HEK293T (cell line): ENCODE data around the gene RAD51B.

Experiments
- BHLHE40 ChIP-seq: fragments of 450-650 bp; IDR thresholded peaks from 2 replicates; pipeline ENCODE4 v1.6.1; 2016; ENCODE audit warnings: mild to moderate bottlenecking, moderate library complexity, borderline replicate concordance
- CTBP1 ChIP-seq: fragments of 450-650 bp; IDR thresholded peaks from 2 replicates; pipeline ENCODE4 v1.6.1; 2016; ENCODE audit warnings: borderline replicate concordance
- ELF4 ChIP-seq: fragments of 450-650 bp; IDR thresholded peaks from 2 replicates; pipeline ENCODE4 v1.6.1; 2017; ENCODE audit warnings: antibody characterized with exemption
- FOXA1 ChIP-seq: fragments of 450-650 bp; IDR thresholded peaks from 2 replicates; pipeline ENCODE4 v1.6.1; 2016; ENCODE audit warnings: mild to moderate bottlenecking
- FOXK2 ChIP-seq: fragments of 450-650 bp; IDR thresholded peaks from 2 replicates; pipeline ENCODE4 v1.6.1; 2016; ENCODE audit warnings: mild to moderate bottlenecking
- L3MBTL2 ChIP-seq: fragments of 450-650 bp; conservative IDR thresholded peaks from 2 replicates; pipeline ENCODE4 v1.6.1; 2016; ENCODE audit warnings: mild to moderate bottlenecking
- LEF1 ChIP-seq: fragments of 450-650 bp; IDR thresholded peaks from 2 replicates; pipeline ENCODE4 v1.6.1; 2017; ENCODE audit warnings: mild to moderate bottlenecking, borderline replicate concordance
- SP1 ChIP-seq: fragments of 450-650 bp; IDR thresholded peaks from 2 replicates; pipeline ENCODE4 v1.6.1; 2017
- SUZ12 ChIP-seq: fragments of 450-650 bp; IDR thresholded peaks from 2 replicates; pipeline ENCODE4 v1.6.1; 2016; ENCODE audit warnings: mild to moderate bottlenecking
- TF ChIP-seq, protein P1 (sequence below): fragments of 450-650 bp; IDR thresholded peaks from 2 replicates; pipeline ENCODE4 v1.6.1; 2016

- TF ChIP-seq LEF1 = no peak
- no peak for TF ChIP-seq FOXA1
- TF ChIP-seq, protein P1, sequence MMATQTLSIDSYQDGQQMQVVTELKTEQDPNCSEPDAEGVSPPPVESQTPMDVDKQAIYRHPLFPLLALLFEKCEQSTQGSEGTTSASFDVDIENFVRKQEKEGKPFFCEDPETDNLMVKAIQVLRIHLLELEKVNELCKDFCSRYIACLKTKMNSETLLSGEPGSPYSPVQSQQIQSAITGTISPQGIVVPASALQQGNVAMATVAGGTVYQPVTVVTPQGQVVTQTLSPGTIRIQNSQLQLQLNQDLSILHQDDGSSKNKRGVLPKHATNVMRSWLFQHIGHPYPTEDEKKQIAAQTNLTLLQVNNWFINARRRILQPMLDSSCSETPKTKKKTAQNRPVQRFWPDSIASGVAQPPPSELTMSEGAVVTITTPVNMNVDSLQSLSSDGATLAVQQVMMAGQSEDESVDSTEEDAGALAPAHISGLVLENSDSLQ = no peak
- TF ChIP-seq BHLHE40 = no peak
- TF ChIP-seq ELF4 = no peak
- TF ChIP-seq FOXK2 = no peak
- TF ChIP-seq SP1 = no peak
- TF ChIP-seq CTBP1 = no peak
- TF ChIP-seq L3MBTL2 = no peak
- TF ChIP-seq SUZ12 = no peak
Measured at GRCh38 chr14:68666899-68667298, 847.3 kb downstream of the RAD51B start.
